Mononuclear cell (primary cell): Measurements from ENCODE around the gene MIER2. TPM values are rescaled to one million over a fixed set of nuclear protein-coding genes. Genes with fewer than 3 reads are reported as not detected.
"Not testable (repeated sequence)": the region's sequence is repeated elsewhere in the genome, so short reads cannot be mapped to it uniquely, and the experiment has no call there.

ENCODE experiments used
- H3K27me3 ChIP-seq: 2 replicates; pipeline ENCODE4 v1.6.0; 2011; ENCODE audit warnings: low read length, control low read depth; ENCODE audit not compliant: insufficient read depth
- H3K4me1 ChIP-seq: 2 replicates; pipeline ENCODE4 v1.5.1; 2011; ENCODE audit warnings: mild to moderate bottlenecking, low read length, control low read depth; ENCODE audit not compliant: insufficient read depth
- H3K4me3 ChIP-seq: 2 replicates; pipeline ENCODE4 v1.5.1; 2011; ENCODE audit warnings: mild to moderate bottlenecking, low read length, moderate library complexity
- H3K9me3 ChIP-seq: 2 replicates; pipeline ENCODE4 v1.5.1; 2011; ENCODE audit warnings: low read depth, mild to moderate bottlenecking, control low read depth, low read length
- total RNA-seq: library from RNA; depleted of rRNA; stranded (reverse); fragments of >200 nt; gene quantifications from one replicate; pipeline ENCODE4 v1.2.3, GENCODE V29; 2012

MIER2 gene
- total RNA-seq: 4.3 TPM

- peaks cover 41% of the 10 kb centered on the region for H3K4me1 ChIP-seq
- no peaks in the 10 kb centered on the region for H3K9me3 ChIP-seq
- peak within 1 kb of the TSS; percentile 51 for H3K4me3 ChIP-seq
- no peaks in the 10 kb centered on the region for H3K27me3 ChIP-seq
Measured at GRCh38 chr19:344625-345319, at the start of gene MIER2. TSS of gene MIER2 (minus strand) at chr19:344796. CDS start at chr19:344782, 14 bp downstream.

- not testable (repeated sequence) for H3K4me3 ChIP-seq, H3K9me3 ChIP-seq, H3K27me3 ChIP-seq, H3K4me1 ChIP-seq
Measured at GRCh38 chr19:393560-393959, 49.0 kb upstream of the MIER2 start.

GRCh38 chr19:392375-392970, 47.9 kb upstream of the MIER2 start:
- no peaks in the 10 kb centered on the region for H3K4me1 ChIP-seq
- H3K27me3 ChIP-seq: no peaks in the 10 kb centered on the region
- H3K9me3 ChIP-seq: no peaks in the 10 kb centered on the region
- no peak overlapping the region for H3K4me3 ChIP-seq

- H3K4me3 ChIP-seq: no peak overlapping the region
- no peaks in the 10 kb centered on the region for H3K27me3 ChIP-seq
- H3K4me1 ChIP-seq: no peaks in the 10 kb centered on the region
- H3K9me3 ChIP-seq: no peaks in the 10 kb centered on the region
Measured at GRCh38 chr19:391726-392374, 47.3 kb upstream of the MIER2 start.

- Histone ChIP-seq H3K4me3 (no peak overlapping the region), H3K4me1 (no peaks in the 10 kb centered on the region), H3K9me3 (no peaks in the 10 kb centered on the region), H3K27me3 (no peaks in the 10 kb centered on the region)
Measured at GRCh38 chr19:391207-391557, 46.6 kb upstream of the MIER2 start.

- Histone ChIP-seq H3K4me1 (no peaks in the 10 kb centered on the region), H3K4me3 (no peak overlapping the region), H3K9me3 (no peaks in the 10 kb centered on the region), H3K27me3 (no peaks in the 10 kb centered on the region)
Measured at GRCh38 chr19:390386-391206, 46.0 kb upstream of the MIER2 start.

- H3K27me3 ChIP-seq: no peaks in the 10 kb centered on the region
- H3K9me3 ChIP-seq: no peaks in the 10 kb centered on the region
- H3K4me3 ChIP-seq: no peak overlapping the region
- H3K4me1 ChIP-seq: no peaks in the 10 kb centered on the region
Measured at GRCh38 chr19:389935-390289, 45.3 kb upstream of the MIER2 start.

- H3K4me1 ChIP-seq: no peaks in the 10 kb centered on the region
- H3K27me3 ChIP-seq: peaks cover 2% of the 10 kb centered on the region
- no peak overlapping the region for H3K4me3 ChIP-seq
Measured at GRCh38 chr19:389255-389934, 44.8 kb upstream of the MIER2 start.

GRCh38 chr19:388691-389090, 44.1 kb upstream of the MIER2 start:
- Histone ChIP-seq H3K4me1 (no peaks in the 10 kb centered on the region), H3K27me3 (peaks cover 7% of the 10 kb centered on the region), H3K4me3 (no peak overlapping the region), H3K9me3 (no peaks in the 10 kb centered on the region)

More at GRCh38 chr19:389255-389934, 44.8 kb upstream of the MIER2 start:
- no peaks in the 10 kb centered on the region for H3K9me3 ChIP-seq

GRCh38 chr19:387777-388176, 43.2 kb upstream of the MIER2 start:
- H3K4me3 ChIP-seq: no peak overlapping the region
- H3K4me1 ChIP-seq: no peaks in the 10 kb centered on the region
- no peaks in the 10 kb centered on the region for H3K9me3 ChIP-seq
- H3K27me3 ChIP-seq: peaks cover 10% of the 10 kb centered on the region

GRCh38 chr19:386632-387301, 42.2 kb upstream of the MIER2 start:
- not testable (repeated sequence) for H3K4me1 ChIP-seq, H3K4me3 ChIP-seq, H3K9me3 ChIP-seq
- H3K27me3 ChIP-seq: peaks cover 10% of the 10 kb centered on the region

- not testable (repeated sequence) for H3K9me3 ChIP-seq, H3K4me3 ChIP-seq, H3K4me1 ChIP-seq
- peaks cover 10% of the 10 kb centered on the region for H3K27me3 ChIP-seq
Measured at GRCh38 chr19:386189-386588, 41.6 kb upstream of the MIER2 start.

- Histone ChIP-seq H3K4me1 (no peaks in the 10 kb centered on the region), H3K4me3 (no peak overlapping the region), H3K9me3 (no peaks in the 10 kb centered on the region), H3K27me3 (peaks cover 10% of the 10 kb centered on the region)
Measured at GRCh38 chr19:384799-385169, 40.2 kb upstream of the MIER2 start.

GRCh38 chr19:383922-384798, 39.6 kb upstream of the MIER2 start:
- H3K9me3 ChIP-seq: no peaks in the 10 kb centered on the region
- H3K27me3 ChIP-seq: peaks cover 10% of the 10 kb centered on the region
- H3K4me1 ChIP-seq: no peaks in the 10 kb centered on the region
- no peak overlapping the region for H3K4me3 ChIP-seq
